M059J (cell line): Measurements from ENCODE around the gene ISYNA1. TPM values are rescaled to one million over a fixed set of nuclear protein-coding genes. Genes with fewer than 3 reads are reported as not detected.

Experiments
- DNase-seq: peaks from one replicate; pipeline ENCODE4 v3.0.0-alpha.2; 2012; ENCODE audit warnings: low read depth
- total RNA-seq: library from RNA; depleted of rRNA; stranded (reverse); fragments of >200 nt; shearing (Covaris generic); gene quantifications from 2 replicates; pipeline ENCODE4 v1.2.3, GENCODE V29; 2014; rRNA removed

ISYNA1 gene
- 6.2 and 8.9 TPM in 2 replicates for total RNA-seq

DNA sequence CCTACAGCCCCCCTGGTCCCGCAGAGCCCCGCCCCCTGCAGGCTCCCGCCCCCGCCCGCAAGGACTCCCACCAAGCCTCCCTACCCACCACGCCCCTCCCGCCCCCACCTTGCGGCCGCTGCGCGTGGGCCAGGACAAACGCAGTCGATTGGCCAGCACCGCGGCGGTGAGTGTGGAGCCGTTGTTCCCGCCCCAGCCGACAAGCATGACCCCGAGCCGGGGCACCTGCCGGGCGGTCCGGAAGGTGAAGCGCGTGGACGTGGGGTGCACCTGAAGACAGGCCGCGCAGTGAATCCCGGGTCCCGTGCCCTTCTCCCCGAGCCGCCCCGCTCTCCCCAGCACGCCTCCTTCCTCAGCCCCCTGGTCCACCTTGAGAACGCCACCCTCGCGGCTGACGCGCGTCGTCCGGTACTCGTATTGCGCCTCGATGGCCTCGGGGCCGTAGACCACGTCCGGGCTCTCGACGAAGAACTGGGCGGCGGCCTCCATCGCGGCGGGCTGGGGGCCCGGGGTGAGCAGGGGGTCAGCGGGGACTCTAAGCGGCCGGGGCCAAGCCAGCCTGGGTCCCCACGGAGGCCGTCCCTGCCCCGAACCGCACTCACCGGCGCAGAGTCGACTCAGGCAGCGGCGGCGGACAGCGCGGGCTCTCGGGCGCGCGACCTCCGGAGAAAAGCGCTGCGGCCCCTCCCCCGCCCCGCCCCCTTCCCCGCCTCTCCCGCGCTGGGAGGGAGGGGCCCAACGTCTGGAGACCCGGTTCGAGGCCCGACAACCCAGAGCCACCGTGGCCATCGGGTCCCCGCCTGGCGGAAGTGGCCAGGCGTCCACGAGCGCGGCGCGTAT lies at the start of gene ISYNA1:
Gene ISYNA1, minus strand, starts transcription at position 643 of the 840 bp plus-strand sequence. Its CDS starts 154 bp downstream, at position 489.
- no peak for DNase-seq

DNA sequence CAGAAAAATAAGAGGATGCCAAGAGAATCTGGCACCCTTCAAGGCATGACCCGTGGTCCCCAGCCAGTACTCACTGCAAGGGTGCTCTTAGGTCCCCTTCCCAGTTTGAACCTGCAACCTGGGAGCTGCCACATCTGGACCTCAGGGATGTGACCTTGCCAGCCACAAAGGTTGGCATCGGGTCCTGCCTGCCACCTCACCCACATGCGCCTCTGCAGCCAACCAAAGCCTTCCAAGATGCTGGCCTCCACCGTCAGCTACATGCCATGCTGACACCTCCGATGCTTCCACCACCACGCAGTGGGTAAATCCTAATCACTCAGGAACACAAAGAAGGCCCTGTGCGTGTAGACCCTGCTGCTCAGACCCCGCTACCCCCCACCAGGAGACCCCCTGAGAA lies 48.8 kb upstream of the ISYNA1 start:
- no peak for DNase-seq

DNA sequence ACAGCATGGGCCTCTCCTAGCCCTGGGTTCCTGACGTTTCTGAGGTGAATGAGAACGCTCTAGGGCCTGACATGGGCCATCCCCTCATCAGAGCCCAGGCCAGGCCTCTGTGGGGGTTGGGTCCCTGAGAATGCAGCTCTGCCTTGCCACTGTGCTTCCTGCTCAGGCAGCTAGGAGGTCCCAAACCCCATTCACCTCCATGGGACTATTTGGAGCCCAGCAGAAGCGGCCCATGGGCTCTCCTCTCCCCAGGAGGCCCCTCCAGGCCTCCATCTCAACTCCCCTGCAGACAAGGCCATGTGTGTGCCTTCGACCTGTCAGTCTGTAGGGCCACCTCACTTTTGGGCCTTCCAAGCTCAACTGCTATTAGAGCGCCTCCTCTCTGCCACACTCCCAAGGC lies 47.1 kb upstream of the ISYNA1 start:
- DNase-seq = no peak

DNA sequence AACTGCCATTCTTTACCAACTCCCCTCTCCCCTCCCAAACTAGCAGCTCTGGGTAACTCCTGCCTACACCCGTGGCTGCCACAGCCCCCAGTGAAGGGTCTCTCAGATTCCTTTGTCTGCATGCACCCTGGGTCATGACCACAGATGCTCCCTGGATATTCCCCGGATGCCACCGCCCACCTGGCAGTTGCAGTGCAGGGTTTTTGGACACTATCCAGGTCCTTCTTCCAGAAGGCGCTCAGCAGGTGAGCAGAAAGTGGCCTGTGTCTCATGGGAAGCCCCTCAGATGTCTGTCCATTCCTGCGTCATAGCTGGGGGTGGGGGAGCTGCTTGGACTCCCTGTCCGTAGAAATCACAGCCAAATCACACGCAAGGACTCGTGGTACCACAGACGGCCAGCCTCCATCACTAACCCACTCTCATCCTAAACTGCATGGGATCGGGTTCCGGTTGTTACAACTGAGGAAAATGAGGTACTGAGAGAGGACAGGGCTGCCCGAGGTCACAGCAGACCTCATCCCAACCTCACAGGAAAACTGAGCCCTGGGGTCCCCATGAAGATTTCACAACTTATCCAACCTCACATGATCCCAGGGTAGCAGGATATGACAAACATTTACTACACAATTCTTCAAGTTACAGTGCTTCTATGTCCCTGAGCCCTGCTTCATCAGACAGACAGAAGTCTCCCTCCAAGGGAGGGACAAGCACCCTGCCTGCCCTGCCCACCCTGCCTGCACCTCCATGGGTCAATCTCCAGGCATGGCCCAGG lies 45.4 kb upstream of the ISYNA1 start:
- no peak for DNase-seq

DNA sequence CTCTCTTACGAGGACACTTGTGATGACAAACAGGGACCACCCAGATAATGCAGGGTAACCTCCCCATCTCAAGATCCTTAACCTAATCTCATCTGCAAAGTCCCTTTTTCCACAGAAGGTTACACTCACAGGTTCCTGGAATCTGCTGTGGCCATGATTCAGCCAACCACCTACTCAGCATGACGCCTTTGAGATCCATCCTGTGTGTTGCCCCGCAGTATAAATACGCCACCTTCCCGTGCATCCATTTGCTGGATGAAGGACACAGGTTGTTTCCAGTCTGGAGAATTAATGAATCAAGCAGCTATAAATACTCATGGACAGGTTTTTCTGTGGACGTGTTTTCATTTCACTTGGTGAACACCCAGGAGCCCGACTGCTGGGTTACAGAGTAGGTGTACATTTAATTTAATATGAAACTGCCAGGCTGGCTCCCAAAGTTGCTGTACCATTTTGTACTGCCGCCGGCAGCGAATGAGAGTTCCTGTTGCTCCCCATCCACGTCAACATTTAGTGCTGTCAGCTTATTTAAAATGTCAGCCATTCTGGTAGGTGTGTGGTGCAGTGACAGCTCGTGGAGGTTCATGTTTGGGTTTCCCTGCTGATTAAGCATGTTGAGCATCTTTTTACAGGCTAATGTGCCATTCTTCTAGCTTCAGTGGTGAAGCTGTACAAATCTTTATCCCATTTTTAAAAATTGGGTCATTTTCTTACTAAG lies 43.7 kb upstream of the ISYNA1 start:
- no peak for DNase-seq

DNA sequence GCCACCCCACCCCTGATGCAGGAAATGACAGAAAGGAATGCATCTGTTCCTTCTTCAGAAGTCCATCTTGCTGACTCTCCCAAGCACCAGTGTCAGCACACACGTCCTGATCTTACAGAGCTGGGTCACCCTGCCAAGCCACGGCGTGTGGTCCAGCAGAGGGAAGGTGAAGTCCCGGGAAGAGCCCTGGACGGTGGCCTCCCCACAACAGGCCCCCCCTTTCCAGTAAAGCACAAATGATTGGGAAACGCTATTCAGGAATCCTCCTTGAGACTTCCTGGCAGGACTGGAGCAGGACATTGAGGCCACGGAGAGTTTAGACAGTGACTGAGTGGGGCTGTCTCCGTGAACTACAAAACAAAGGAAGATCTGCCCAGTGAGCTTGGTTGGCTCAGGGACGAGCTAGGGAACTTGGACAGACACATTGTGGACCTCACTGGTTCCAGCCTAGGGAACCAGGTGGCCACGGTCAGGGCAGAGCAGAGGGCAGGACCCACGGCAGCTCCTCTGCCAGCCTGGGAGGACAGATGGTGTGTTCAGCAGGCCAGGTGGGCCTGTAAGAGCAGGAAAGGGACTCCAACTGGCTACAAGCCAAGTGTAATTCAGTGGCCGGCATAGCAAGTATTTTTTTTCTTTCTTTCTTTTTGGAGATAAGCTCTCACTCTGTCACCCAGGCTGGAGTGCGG lies 42.2 kb upstream of the ISYNA1 start:
- peak; percentile 78 for DNase-seq

DNA sequence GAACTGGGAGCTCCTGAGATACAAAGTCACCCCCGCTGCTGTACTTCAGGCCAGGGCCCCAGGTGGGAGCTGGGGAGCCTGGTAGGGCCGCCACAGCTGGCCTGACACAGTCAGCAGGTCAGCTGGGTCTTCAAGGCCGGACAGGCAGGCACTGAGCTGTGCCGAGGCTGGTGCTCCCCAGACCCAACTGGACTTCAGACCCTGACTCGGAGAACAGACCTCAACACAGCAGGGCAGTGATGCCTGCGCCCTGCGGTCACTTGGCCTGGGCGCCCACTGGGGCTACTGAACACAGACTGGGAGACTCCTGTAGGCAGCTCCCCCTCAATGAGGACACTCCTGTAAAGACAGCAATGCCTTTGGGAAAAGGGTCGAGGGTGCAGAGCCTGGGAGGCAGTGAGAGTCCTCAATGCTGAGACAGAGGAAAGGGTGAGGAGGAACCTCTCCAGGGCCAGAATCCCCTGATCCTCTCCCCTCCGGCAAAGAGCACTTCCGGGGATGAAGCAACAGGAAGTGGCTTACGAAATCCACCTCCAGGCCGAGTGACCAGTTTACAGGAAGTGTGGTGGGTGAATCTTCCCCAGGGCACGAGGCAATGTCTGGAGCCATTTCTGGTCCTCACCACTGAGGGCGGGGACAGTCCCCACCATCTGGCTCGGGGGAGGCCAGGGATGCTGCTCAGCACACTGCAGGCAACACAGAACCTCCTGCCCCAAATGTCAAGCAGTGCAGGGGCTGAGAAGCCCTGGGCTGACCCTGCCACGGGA lies 40.8 kb upstream of the ISYNA1 start:
- peak; percentile 94 for DNase-seq

DNA sequence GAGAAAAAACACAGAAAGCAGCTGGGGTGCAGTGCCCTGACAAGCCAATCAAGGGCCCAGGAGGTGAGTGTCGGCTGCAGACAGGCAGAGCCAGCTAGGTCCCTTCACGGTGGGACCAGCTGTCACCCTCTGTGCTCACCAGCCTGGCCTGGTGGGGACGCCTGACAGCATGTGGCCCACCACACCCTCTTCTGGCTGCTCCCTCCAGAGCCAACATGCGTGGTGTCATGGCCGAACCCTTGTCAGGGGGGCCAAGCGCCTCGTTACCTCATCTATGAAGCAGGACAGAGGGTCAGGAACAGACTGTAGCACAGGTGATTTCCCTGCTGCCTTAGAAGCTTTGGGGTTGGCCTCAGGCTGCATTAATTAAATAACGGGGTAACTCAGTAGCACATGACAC lies 40.0 kb upstream of the ISYNA1 start:
- no peak for DNase-seq

DNA sequence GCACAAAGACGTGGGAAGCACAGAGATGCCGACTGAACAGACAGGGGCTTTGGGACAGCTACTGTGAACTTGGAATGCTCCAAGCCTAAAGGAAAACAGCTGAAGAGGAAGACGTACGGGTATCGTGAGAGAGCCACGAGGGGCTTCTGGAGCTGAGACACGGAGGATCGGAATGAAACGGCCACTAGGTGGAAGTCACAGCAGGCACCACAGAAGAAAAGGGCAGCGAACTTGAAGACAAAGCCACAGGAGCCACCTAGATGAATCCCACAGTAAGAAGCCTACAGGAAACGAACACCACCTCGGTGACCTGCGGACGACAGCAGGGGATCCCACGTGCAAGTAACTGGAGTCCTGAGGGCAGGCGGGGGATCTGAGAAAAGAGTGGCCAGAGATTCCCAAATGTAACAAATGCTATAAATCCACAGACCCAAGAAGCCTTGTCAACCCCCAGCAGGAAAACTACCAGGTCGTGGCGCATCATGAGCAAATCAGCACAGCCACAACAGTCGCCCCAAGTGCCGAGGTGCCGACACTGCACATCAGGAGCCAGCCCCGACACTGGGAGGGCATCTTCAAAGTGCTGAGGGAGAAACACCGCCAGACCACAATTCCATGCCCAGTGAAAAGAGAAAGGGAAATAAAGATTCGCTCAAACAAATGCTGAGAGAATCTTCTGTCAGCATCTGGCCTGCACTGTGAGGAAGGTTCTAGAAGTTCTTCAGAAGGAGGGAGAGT lies 39.3 kb upstream of the ISYNA1 start:
- DNase-seq = no peak

DNA sequence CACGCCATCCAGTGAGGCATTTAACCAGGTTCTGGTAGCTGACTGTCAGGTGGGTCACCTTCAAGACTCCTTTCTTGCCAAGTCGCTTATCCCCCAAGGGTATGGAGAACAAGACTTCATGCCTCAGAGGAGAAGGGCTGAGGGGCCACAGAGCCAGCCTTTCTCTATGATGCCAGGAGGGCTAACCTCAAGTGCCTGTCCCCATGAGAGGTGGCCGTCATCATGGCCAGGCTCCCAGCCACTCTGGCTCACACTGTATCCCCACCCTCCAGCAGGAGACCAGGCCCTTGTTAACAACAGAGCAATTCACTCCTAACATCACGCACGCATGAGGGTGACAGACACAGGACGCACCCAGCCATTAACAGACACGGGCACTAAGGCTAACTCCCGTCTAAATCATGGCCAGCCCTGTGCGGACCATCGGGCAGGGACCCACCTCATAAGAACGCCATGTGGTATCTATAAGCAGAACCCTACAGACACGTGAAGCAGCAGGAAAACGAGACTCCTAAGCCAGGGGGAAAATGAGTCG lies 38.6 kb upstream of the ISYNA1 start:
- DNase-seq = no peak

DNA sequence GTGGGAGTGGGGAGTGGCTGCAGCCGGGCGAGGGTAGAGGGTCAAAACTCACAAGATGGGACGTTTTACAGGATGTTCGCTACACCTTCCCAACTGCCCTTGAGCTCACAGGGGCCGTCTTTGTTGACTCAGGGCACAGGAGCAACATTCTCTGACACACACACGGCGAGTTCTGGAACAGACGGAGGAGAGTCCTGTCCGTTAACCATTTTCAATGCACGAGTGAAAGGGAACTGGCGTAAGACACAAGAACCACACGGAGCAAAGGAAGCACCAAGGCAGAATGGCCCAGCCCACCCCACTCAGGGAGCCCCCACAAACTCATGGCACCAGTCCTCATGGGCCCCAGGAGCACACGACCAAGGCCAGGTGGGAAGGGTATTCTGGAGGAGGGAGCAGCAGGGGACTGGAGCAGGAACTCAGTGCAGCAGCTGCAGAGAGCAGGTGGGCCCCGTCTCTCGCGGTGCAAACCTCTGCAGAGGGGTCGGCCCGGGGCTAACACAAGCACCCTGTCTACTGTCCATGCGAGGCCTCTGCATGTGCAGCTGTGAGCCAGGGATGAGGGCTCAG lies 37.9 kb upstream of the ISYNA1 start:
- DNase-seq = no peak

DNA sequence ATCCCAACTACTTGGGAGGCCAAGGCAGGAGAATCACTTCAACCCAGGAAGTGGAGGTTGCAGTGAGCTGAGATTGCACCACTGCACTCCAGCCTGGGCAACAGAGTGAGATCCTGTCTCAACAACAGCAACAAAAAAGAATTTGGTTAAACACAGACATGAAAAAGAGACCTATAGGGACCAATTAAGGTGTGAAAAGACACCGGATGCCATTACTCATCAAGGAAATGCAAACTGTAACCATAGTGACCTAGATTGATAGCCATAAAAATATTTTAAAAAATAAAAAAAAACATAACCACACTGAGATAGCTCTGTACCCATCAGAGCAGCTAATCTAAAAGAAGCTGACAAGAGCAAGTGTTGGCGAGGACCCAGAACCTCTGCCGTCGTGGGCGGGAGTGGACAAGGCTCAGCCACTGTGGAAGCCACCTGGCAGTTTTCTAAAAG lies 37.1 kb upstream of the ISYNA1 start:
- no peak for DNase-seq

DNA sequence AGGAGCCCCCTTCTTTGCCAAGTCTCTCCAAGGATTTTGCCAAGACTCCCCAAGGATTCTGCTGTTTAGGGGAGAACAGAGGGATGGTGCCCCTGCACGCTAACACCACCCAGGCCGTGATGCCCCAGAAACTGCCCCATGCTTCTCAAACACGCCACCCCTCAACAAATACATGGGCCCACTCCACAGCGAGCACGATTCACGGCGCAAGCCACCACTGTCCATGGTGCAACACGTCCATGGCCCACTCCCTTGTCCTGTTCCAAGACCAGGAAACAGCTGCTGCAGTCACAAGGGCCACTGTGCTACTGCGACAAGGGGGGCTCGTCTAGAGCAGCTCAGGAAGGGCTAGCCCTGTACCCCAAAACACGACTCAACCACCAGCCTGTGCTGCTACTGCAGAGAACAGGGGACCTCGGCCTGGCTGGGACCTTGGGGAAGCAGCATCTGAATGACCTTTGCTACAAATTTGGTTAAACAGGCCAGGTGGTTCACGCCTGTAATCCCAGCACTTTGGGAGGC lies 36.5 kb upstream of the ISYNA1 start:
- no peak for DNase-seq

DNA sequence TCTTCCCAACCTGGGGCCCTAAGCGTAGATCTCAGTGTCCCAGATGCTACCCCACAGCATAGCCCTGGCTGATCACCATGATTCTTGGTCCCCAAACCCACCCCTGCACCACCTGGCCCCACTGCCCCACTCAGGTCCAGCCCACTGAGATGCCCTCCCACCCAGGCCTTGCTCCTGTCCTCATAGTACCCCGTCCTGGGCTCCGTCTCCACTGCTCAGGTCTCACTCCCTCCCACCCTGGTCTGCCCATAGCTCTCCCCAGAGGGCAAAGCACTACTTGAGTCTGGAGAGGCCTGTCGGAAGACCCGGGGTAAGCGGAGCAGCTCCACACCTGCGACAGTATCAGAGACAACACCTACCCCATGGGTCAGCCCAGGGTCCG lies 35.8 kb upstream of the ISYNA1 start:
- no peak for DNase-seq

DNA sequence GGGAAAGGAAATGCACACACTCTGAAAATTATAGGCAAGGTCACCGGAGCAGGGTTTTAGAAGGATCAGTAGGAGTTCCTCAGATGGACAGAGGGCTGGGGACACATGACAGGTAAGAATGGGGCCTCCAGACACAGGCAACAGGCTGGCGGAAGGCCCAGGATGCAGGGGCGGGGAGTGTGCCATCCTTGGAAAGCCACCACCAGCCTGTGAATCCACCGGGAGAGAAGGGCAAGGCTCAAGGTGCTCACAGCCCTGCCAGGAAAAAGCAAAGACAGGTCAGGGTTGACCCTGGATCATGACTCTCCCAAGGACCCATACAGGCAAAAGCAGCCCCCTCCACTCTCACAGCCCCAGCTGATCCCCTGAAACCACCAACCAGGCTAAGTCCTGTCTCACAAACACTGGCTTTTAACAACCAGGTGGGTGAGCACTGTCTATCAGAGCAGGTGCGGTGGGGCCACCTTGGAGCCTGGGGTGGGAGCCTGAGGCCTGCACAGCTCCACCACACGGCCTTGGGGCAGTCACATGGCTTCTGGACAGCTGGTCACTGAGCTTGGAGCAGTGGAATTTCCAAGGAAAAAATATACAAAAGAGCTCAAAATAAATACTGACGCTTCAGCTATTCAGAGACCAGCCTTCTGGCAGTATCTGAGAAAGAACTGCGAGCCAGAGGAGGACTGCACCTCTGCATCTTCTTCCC lies 35.2 kb upstream of the ISYNA1 start:
- DNase-seq = no peak

DNA sequence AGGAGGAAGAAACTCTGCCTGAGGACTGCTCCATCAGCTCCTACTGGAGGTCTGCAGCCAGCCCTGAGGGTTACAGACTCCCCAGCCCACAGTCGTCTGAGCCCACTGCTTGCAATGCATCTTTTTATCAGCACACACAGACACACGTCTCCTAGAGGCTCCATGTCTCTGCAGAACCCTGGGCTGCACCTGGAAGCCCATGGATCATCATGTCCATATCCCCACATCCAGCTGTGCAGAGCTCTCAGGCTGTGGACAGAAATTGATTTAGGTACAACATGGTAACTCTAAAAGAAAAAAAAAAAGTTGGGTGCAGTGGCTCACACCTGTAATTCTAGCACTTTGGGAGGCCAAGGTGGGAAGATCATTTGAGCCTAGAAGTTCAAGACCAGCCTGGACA lies 32.9 kb upstream of the ISYNA1 start:
- DNase-seq = no peak

DNA sequence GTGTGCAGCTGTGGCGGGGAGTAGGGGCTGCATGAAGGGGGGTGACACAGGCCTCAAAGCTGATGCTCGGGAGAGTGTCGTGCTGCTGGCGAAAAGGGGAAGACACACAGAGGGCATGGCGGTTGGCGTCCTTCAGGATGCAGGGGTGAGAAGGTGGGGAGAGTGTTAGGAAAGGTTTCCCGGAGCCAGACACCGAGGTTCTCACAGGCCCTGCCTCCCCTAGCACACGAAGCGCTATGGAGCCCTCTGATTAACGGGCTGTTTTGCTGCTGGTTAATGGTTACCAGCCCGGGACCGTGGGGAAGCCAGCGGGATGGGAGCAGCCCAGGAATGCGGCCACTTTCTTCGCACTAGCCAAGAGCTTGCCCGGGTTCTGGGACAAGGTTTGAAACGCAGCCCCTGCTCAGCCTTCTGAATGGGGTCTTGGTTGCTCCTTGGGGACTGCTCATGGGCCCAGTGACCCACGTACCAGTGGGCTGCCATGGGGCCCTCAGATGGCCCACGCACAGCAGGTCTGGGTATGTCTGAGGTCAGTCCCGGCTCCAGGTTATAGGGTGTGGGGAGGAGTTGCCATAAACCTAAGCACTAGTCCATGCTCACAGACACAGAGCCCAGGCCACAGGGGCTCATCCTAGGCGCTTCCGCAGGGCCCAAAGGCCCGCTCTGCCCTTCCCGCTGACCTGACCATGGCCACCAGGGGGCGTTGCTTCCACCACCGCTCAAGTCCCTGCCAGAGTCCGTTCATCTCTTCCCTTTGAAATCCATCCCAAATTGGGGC lies 31.3 kb upstream of the ISYNA1 start:
- DNase-seq = peak; percentile 31

DNA sequence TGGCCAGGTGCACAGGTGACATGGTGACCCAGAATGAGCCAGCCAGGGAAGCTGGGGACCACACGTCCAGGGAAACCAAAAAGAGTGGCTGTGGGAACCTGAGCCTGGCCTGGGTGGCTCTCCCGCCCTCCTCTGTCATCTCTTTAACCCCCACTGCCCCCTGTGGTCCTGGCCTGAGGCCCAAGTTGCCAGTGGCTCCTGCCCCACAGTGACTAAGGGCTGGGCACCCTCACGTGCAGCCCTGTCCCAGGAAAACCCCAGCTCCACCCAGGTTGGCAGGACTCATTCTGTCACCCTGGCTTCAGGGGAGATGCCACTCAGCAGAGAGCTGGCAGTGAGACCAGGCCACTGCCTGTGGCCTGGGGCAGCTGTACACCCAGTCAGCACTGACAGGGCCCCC lies 30.6 kb upstream of the ISYNA1 start:
- peak; percentile 81 for DNase-seq
